ENCODE data around the gene MAPK7. TPM values are rescaled to one million over a fixed set of nuclear protein-coding genes. Genes with fewer than 3 reads are reported as not detected.

Gene MAPK7
- total and polyA plus RNA-seq, 9 of the 15 experiments (the other 6 are each of a cell fraction or from before 2014, with no cell fraction given) = 0.46 to 7.5 (median 2.5) TPM

DNA sequence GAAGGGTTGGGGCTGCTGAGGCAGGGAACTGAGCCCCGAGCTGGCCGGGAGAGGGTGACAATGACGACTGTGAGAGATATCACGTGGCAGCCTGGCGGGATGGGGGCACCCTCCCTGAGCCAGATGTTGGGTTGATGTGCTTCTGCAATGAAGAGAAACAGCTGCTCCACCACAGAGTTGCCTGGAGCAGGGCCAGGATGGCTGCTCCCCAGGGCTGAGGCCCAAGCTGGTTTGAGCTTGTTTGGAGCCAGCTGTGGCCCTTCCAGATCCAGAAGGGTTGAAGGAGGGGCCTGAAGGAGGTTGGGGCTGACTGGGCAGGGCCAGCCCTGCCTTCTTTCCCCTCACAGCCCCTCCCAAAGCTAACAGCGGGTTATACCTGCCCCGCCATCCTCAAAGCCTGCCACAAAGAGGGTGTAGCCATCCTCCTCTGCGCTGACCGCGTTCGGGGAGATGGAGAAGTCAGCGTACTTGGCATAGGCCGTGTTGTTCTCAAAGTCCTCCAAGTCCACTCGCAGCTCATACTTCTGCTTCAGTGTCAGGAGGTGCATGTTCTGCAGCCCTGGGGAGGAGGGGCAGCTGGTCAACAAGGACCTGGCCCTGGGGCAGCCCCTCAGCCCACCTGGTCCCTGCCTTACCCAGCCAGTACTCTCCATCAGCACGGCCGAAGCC lies 6.6 kb downstream of the MAPK7 start (continued):
- TF ChIP-seq, protein P1, sequence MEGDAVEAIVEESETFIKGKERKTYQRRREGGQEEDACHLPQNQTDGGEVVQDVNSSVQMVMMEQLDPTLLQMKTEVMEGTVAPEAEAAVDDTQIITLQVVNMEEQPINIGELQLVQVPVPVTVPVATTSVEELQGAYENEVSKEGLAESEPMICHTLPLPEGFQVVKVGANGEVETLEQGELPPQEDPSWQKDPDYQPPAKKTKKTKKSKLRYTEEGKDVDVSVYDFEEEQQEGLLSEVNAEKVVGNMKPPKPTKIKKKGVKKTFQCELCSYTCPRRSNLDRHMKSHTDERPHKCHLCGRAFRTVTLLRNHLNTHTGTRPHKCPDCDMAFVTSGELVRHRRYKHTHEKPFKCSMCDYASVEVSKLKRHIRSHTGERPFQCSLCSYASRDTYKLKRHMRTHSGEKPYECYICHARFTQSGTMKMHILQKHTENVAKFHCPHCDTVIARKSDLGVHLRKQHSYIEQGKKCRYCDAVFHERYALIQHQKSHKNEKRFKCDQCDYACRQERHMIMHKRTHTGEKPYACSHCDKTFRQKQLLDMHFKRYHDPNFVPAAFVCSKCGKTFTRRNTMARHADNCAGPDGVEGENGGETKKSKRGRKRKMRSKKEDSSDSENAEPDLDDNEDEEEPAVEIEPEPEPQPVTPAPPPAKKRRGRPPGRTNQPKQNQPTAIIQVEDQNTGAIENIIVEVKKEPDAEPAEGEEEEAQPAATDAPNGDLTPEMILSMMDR (IDR thresholded peaks at IDR 0.05 in 2 of 3, conservative IDR thresholded peaks at IDR 0.05 in 1 of 3; ENCODE audit: insufficient read depth in 2 of 3, low read depth in 1 of 3, low read length in 3 of 3) = no peak
- TF ChIP-seq KDM1A (IDR thresholded peaks at IDR 0.05) (no peak), ETS2 (tag; IDR thresholded peaks at IDR 0.05; ENCODE audit: borderline replicate concordance, poor library complexity, severe bottlenecking) (no peak), HEY1 (CRISPR knock-in tag; IDR thresholded peaks at IDR 0.05; ENCODE audit: borderline replicate concordance) (no peak), ZNF785 (CRISPR knock-in tag; IDR thresholded peaks at IDR 0.05) (no peak), RBM34 (IDR thresholded peaks at IDR 0.05; ENCODE audit: borderline replicate concordance, insufficient read depth, low read length) (no peak), RNF2 (IDR thresholded peaks at IDR 0.05) (no peak), EGR1 (conservative IDR thresholded peaks at IDR 0.05) (no peak), PTBP1 (IDR thresholded peaks at IDR 0.05; ENCODE audit: low read depth, low read length) (no peak), YY1 (IDR thresholded peaks at IDR 0.05; ENCODE audit: borderline replicate concordance in 1 of 3, control insufficient read depth in 1 of 3, extremely low read depth in 1 of 3, insufficient read depth in 3 of 3, insufficient read length in 1 of 3, insufficient replicate concordance in 2 of 3, low read depth in 1 of 3, low read length in 2 of 3) (no peak), GATAD2A (IDR thresholded peaks at IDR 0.05) (no peak), LCOR (CRISPR knock-in tag; IDR thresholded peaks at IDR 0.05) (no peak), MEIS2 (IDR thresholded peaks at IDR 0.05; ENCODE audit: partially characterized antibody) (no peak), ZNF384 (IDR thresholded peaks at IDR 0.05; ENCODE audit: low read depth, low read length) (no peak), HIVEP1 (CRISPR knock-in tag; IDR thresholded peaks at IDR 0.05) (no peak), TRIM28 (IDR thresholded peaks at IDR 0.05) (no peak), RBBP5 (IDR thresholded peaks at IDR 0.05; ENCODE audit: borderline replicate concordance, insufficient read depth, low read length, poor library complexity, severe bottlenecking) (no peak), MAZ (CRISPR knock-in tag; conservative IDR thresholded peaks at IDR 0.05 in 1 of 2, IDR thresholded peaks at IDR 0.05 in 1 of 2) (no peak; a peak in 1 of 4 replicates)
- TF ChIP-seq, protein P2, sequence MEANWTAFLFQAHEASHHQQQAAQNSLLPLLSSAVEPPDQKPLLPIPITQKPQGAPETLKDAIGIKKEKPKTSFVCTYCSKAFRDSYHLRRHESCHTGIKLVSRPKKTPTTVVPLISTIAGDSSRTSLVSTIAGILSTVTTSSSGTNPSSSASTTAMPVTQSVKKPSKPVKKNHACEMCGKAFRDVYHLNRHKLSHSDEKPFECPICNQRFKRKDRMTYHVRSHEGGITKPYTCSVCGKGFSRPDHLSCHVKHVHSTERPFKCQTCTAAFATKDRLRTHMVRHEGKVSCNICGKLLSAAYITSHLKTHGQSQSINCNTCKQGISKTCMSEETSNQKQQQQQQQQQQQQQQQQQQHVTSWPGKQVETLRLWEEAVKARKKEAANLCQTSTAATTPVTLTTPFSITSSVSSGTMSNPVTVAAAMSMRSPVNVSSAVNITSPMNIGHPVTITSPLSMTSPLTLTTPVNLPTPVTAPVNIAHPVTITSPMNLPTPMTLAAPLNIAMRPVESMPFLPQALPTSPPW (CRISPR knock-in tag; IDR thresholded peaks at IDR 0.05) = peak; percentile 71
- TF ChIP-seq, protein P3, sequence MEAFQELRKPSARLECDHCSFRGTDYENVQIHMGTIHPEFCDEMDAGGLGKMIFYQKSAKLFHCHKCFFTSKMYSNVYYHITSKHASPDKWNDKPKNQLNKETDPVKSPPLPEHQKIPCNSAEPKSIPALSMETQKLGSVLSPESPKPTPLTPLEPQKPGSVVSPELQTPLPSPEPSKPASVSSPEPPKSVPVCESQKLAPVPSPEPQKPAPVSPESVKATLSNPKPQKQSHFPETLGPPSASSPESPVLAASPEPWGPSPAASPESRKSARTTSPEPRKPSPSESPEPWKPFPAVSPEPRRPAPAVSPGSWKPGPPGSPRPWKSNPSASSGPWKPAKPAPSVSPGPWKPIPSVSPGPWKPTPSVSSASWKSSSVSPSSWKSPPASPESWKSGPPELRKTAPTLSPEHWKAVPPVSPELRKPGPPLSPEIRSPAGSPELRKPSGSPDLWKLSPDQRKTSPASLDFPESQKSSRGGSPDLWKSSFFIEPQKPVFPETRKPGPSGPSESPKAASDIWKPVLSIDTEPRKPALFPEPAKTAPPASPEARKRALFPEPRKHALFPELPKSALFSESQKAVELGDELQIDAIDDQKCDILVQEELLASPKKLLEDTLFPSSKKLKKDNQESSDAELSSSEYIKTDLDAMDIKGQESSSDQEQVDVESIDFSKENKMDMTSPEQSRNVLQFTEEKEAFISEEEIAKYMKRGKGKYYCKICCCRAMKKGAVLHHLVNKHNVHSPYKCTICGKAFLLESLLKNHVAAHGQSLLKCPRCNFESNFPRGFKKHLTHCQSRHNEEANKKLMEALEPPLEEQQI (IDR thresholded peaks at IDR 0.05) = no peak
- TF ChIP-seq, protein P4, sequence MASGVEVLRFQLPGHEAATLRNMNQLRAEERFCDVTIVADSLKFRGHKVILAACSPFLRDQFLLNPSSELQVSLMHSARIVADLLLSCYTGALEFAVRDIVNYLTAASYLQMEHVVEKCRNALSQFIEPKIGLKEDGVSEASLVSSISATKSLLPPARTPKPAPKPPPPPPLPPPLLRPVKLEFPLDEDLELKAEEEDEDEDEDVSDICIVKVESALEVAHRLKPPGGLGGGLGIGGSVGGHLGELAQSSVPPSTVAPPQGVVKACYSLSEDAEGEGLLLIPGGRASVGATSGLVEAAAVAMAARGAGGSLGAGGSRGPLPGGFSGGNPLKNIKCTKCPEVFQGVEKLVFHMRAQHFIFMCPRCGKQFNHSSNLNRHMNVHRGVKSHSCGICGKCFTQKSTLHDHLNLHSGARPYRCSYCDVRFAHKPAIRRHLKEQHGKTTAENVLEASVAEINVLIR (CRISPR knock-in tag; IDR thresholded peaks at IDR 0.05) = no peak

All from K562 (cell line).